Left renal cortex interstitium (tissue), 4 donors: Measurements from ENCODE around the gene MOCS3. TPM values are rescaled to one million over a fixed set of nuclear protein-coding genes. Genes with fewer than 3 reads are reported as not detected.

ENCODE experiments used
- DNase-seq, 4 donors: peaks; one replicate each; pipeline ENCODE4 v3.0.0-alpha.2; 2013; ENCODE audit warnings: low read depth in 4 of 4, low spot score in 2 of 4, missing footprints in 1 of 4
- polyA plus RNA-seq, 4 donors: library from polyadenylated mRNA; unstranded; fragments of 120-200 nt; gene quantifications; one replicate each; pipeline ENCODE4 v1.2.1, GENCODE V29; 2013; ENCODE audit not compliant: insufficient read length in 4 of 4

Gene MOCS3
- polyA plus RNA-seq, 4 donors = 4.5 to 5.6 (median 5.0) TPM

DNA sequence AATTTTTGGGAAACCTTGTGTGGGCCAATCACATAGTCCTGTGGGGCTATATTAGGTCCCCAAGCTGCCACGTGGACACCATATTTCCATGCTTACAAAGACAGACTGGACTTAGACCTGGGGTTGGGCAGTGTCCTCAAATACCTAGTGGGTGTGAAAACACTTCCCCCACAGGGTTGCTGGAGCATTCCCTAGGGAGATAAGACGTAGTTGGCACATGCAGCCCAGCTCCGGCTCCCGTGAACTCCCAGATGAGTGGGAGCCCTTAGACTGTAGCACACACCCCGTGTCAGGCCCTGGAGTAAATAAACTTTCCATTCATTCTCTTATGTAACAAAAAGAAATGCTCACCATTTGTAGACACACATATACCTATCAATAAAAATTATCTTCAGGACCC, 50.1 kb downstream of the MOCS3 start:
- DNase-seq = no peak

DNA sequence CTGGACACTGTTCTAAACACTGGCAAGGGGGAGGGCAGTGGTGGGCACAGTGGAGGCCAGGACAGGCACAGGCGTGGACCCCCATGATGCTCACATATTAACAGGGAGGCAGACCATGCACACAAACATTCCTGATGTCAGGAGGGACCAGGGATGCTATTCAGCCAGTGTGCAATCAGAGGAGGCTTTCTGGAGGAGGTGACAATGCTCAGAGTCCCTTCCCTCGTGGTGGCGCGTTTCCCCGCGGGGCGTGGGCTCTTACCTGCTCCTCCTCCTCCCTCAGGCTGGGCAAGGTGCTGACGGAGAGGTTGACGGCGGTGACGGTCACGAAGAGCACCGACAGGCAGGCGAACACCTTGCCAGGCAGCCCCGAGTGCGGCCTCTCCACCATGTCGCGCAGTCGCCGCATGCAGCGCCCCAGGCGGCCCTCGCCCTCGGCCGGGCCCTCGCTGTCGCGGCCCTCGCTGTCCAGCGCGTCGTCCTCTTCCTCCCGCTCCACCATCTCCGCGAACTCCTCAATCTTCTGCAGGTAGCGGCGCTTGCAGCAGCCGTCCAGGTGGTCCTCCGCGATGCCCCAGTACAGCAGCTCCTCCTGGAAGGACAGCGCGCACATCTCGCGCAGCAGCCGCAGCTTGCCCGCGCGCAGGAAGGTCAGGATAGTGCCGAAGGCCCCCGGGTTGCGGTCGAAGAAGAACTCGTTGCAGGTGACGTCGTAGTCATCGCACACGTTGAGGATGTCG, 50.9 kb downstream of the MOCS3 start:
- DNase-seq = no peak

DNA sequence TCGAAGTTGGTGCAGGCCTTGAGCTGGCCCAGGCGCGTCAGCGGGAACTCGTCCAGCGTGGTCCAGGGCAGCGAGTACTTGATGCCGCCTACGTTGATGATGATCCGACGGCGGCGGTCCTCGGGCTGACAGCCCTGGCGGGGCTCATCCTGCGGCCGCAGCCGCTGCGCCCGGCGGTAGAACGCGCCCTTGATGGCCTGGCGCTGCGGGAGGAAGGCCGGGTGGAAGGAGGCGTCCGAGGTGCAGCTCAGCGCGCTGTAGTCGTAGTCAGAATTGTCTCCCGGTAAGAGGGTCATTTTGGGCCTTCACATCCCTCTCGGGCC, 51.4 kb downstream of the MOCS3 start:
- no peak for DNase-seq

DNA sequence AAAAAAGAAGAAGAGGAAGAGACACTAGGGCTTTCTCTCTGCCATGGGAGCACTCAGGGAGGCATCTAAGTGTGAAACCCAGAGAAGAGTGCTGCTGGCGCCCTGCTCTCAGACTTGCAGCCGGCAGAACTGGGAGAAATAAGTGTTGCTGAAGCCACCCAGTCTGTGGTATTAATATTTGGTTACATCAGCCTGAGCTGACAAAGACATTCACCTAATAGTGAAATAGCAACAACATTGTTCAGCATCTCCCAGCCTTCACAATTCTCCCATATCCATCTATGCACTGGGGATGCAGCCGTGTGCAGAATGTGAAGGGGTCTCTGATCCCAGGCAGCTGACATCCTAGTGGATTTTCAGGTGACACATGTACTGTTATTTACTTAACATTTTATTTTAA, 52.3 kb downstream of the MOCS3 start:
- DNase-seq = no peak

DNA sequence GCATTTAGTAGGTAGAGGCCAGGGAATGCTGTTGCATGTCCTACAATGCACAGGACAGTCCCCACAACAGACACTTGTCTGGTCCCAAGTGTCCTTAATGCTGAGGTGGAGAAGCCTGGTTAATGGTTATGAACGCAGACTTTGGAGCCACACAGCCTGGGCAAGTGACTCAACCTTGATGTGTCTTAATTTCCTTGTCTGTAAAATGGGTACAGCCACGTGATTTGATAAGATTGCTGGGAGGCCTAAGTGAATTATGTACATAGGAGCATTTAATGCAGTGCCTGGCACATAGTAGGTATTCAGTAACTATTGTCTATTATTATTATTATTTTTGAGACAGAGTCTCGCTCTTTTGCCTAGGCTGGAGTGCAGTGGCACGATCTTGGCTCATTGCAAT, 52.9 kb downstream of the MOCS3 start:
- DNase-seq = no peak

DNA sequence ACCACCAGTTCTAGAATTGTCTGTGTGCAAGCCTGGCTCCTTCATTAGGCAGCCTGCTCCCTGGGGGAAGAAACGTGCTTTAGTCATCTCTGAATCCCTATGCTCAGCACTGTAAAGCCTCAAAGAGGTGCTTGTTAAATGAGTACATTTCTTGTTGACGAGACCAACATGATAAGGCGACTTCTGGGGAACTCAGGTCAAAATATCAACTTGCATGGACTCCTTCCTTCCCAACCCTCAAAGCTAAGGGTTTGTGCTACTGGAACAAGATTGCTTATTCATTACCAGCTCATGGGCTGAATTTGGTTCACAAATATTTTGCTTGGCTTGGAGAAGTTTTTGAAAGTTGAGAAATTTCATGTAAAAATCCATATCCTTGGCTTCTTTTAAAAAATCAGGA, 53.7 kb downstream of the MOCS3 start:
- no peak for DNase-seq

Other genes starting within 250 kb of the MOCS3 start
- 10 to 100 TPM; 19.1 to 26.8 (median 22.8) TPM for gene PARD6B, start 227.2 kb upstream of the MOCS3 start, polyA plus RNA-seq
- 1 to 10 TPM; 5.1 to 5.8 (median 5.4) TPM for gene BCAS4, start 163.8 kb upstream of the MOCS3 start, polyA plus RNA-seq
- 100 to 1,000 TPM; 112 to 122 (median 116) TPM for gene ADNP, start 27.4 kb upstream of the MOCS3 start, polyA plus RNA-seq
- gene DPM1, start 286 bp upstream of the MOCS3 start, polyA plus RNA-seq = 10 to 100 TPM; 55.6 to 70.9 (median 66.6) TPM
- gene KCNG1, start 64.3 kb downstream of the MOCS3 start, polyA plus RNA-seq = 1 to 10 TPM; 3.3 to 9.4 (median 6.2) TPM